Kidney capillary endothelial cell (primary cell): ENCODE measurements around the gene DUSP1.

ENCODE experiments used
- DNase-seq: peaks from one replicate; pipeline ENCODE4 v3.0.0-alpha.2; 2018; ENCODE audit warnings: low spot score

Gene DUSP1

GRCh38 chr5:172743112-172743959, 27.7 kb downstream of the DUSP1 start:
- no peak for DNase-seq

- DNase-seq = no peak
Measured at GRCh38 chr5:172741206-172741582, 29.8 kb downstream of the DUSP1 start.

GRCh38 chr5:172740428-172741205, 30.4 kb downstream of the DUSP1 start:
- no peak for DNase-seq

GRCh38 chr5:172739375-172739774, 31.6 kb downstream of the DUSP1 start:
- DNase-seq = no peak

- no peak for DNase-seq
Measured at GRCh38 chr5:172736508-172737135, 34.4 kb downstream of the DUSP1 start.

- no peak for DNase-seq
Measured at GRCh38 chr5:172735141-172735831, 35.7 kb downstream of the DUSP1 start.

GRCh38 chr5:172733974-172734346, 37.0 kb downstream of the DUSP1 start:
- DNase-seq = no peak

- no peak for DNase-seq
Measured at GRCh38 chr5:172733131-172733973, 37.6 kb downstream of the DUSP1 start.

GRCh38 chr5:172732201-172732865, 38.7 kb downstream of the DUSP1 start:
- DNase-seq = no peak

GRCh38 chr5:172731680-172732074, 39.3 kb downstream of the DUSP1 start:
- DNase-seq = no peak

GRCh38 chr5:172730981-172731679, 39.9 kb downstream of the DUSP1 start:
- DNase-seq = no peak

- no peak for DNase-seq
Measured at GRCh38 chr5:172730222-172730621, 40.8 kb downstream of the DUSP1 start.

- DNase-seq = no peak
Measured at GRCh38 chr5:172729588-172729987, 41.4 kb downstream of the DUSP1 start.

GRCh38 chr5:172728481-172729241, 42.3 kb downstream of the DUSP1 start:
- DNase-seq = no peak

- no peak for DNase-seq
Measured at GRCh38 chr5:172727551-172727950, 43.4 kb downstream of the DUSP1 start.

- no peak for DNase-seq
Measured at GRCh38 chr5:172726966-172727365, 44.0 kb downstream of the DUSP1 start.

- DNase-seq = no peak
Measured at GRCh38 chr5:172725785-172726184, 45.2 kb downstream of the DUSP1 start.

- DNase-seq = no peak
Measured at GRCh38 chr5:172725273-172725672, 45.7 kb downstream of the DUSP1 start.
